DOHH2 (cell line): ENCODE measurements around the gene MAK.

ENCODE experiments used
- EZH2phosphoT487 ChIP-seq: fragments of 200-600 bp; sonication (generic); IDR thresholded peaks from 2 replicates; pipeline ENCODE4 v1.6.1; 2017; ENCODE audit warnings: borderline replicate concordance, mild to moderate bottlenecking, antibody characterized with exemption, low read length, moderate library complexity, mixed read lengths
- TF ChIP-seq, protein P1 (sequence below): fragments of 200-600 bp; sonication (generic); IDR thresholded peaks from one replicate; pipeline ENCODE4 v1.5.1; 2014; ENCODE audit warnings: antibody characterized with exemption, mild to moderate bottlenecking, low read depth, low read length; ENCODE audit not compliant: poor library complexity, severe bottlenecking

GRCh38 chr6:10808376-10808775 is 30.0 kb downstream of the MAK start:
- TF ChIP-seq, protein P1, sequence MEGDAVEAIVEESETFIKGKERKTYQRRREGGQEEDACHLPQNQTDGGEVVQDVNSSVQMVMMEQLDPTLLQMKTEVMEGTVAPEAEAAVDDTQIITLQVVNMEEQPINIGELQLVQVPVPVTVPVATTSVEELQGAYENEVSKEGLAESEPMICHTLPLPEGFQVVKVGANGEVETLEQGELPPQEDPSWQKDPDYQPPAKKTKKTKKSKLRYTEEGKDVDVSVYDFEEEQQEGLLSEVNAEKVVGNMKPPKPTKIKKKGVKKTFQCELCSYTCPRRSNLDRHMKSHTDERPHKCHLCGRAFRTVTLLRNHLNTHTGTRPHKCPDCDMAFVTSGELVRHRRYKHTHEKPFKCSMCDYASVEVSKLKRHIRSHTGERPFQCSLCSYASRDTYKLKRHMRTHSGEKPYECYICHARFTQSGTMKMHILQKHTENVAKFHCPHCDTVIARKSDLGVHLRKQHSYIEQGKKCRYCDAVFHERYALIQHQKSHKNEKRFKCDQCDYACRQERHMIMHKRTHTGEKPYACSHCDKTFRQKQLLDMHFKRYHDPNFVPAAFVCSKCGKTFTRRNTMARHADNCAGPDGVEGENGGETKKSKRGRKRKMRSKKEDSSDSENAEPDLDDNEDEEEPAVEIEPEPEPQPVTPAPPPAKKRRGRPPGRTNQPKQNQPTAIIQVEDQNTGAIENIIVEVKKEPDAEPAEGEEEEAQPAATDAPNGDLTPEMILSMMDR: no peak
- TF ChIP-seq EZH2phosphoT487: no peak
